NCI-H510A treated with DMSO at 0.1 percent for 48 hours (cell line): ENCODE results near the gene FAM120B.
A peak's percentile ranks its signal among the peaks of the same experiment; 100 is the strongest.

ENCODE experiments used
- DNase-seq: peaks from one replicate; lab custom pipeline; 2025; lab: John Stamatoyannopoulos, UW

The FAM120B gene

GRCh38 chr6:170443151-170443662 lies 136.6 kb downstream of the FAM120B start:
- DNase-seq: peak; percentile 48

- peak; percentile 72 for DNase-seq
Measured at GRCh38 chr6:170444056-170444591, 137.6 kb downstream of the FAM120B start.

GRCh38 chr6:170444811-170445211 lies 138.3 kb downstream of the FAM120B start:
- no peak for DNase-seq

GRCh38 chr6:170445487-170445886 lies 138.9 kb downstream of the FAM120B start:
- no peak for DNase-seq

GRCh38 chr6:170445971-170446370 lies 139.4 kb downstream of the FAM120B start:
- DNase-seq: no peak

GRCh38 chr6:170446841-170447560 lies 140.4 kb downstream of the FAM120B start:
- DNase-seq: peak; percentile 61

GRCh38 chr6:170447561-170447930 lies 141.0 kb downstream of the FAM120B start:
- no peak for DNase-seq

- DNase-seq: no peak
Measured at GRCh38 chr6:170448317-170448716, 141.8 kb downstream of the FAM120B start.

GRCh38 chr6:170448751-170449630 lies 142.4 kb downstream of the FAM120B start:
- DNase-seq: no peak

GRCh38 chr6:170449835-170450753 lies 143.5 kb downstream of the FAM120B start:
- DNase-seq: no peak

- DNase-seq: no peak
Measured at GRCh38 chr6:170450916-170451761, 144.6 kb downstream of the FAM120B start.

- no peak for DNase-seq
Measured at GRCh38 chr6:170451762-170452651, 145.4 kb downstream of the FAM120B start.

GRCh38 chr6:170452767-170453545 lies 146.4 kb downstream of the FAM120B start:
- no peak for DNase-seq

GRCh38 chr6:170453586-170454511 lies 147.3 kb downstream of the FAM120B start:
- DNase-seq: no peak

GRCh38 chr6:170454512-170455285 lies 148.1 kb downstream of the FAM120B start:
- peak; percentile 64 for DNase-seq

GRCh38 chr6:170455335-170455979 lies 148.9 kb downstream of the FAM120B start:
- no peak for DNase-seq
